ENCODE results near the gene CTDSPL. TPM values are rescaled to one million over a fixed set of nuclear protein-coding genes. Genes with fewer than 3 reads are reported as not detected.

CTDSPL gene
- total and polyA plus RNA-seq, 4 donors, result 8.4 to 17.2 (median 14.2) TPM

GRCh38 chr3:37984051-37984450, 122.4 kb downstream of the CTDSPL start:
- no peaks in the 10 kb centered on the region for H3K27me3 ChIP-seq (ENCODE audit: control insufficient read depth in 4 of 4, insufficient read depth in 4 of 4, low read length in 3 of 4)
- no peaks in the 10 kb centered on the region for H3K9me3 ChIP-seq (ENCODE audit: control insufficient read depth in 4 of 4, low read length in 3 of 4)
- no peak overlapping the region for H3K27ac ChIP-seq (ENCODE audit: low read depth in 1 of 2, low read length in 2 of 2)
- no peak for TF ChIP-seq CTCF (IDR thresholded peaks at IDR 0.05; ENCODE audit: low read depth, low read length, missing input control)
- TF ChIP-seq ZBTB33 (IDR thresholded peaks at IDR 0.05), result no peak
- TF ChIP-seq EGR1 (IDR thresholded peaks at IDR 0.05; ENCODE audit: low read depth in 2 of 2), result no peak
- TF ChIP-seq FOXA2 (IDR thresholded peaks at IDR 0.05), result no peak
- no peak for TF ChIP-seq RXRA (IDR thresholded peaks at IDR 0.05)
- no peak for TF ChIP-seq GABPA (IDR thresholded peaks at IDR 0.05 in 1 of 2, conservative IDR thresholded peaks at IDR 0.05 in 1 of 2)
- no peak for TF ChIP-seq JUND (IDR thresholded peaks at IDR 0.05)
- 81% methylated on average over 7 of the region's 7 CpGs for WGBS
- peaks cover 6 to 26% (median 15%) of the 10 kb centered on the region in 4 donors for H3K4me1 ChIP-seq (ENCODE audit: control insufficient read depth in 4 of 4, insufficient read depth in 4 of 4, low read length in 3 of 4)
- H3K4me3 ChIP-seq (ENCODE audit: low read depth in 1 of 3, low read length in 3 of 3), result no peak overlapping the region
- H3K36me3 ChIP-seq (ENCODE audit: control insufficient read depth in 4 of 4, insufficient read depth in 3 of 4, low read depth in 1 of 4, low read length in 3 of 4), result peaks cover 0 to 11% (median 0%) of the 10 kb centered on the region in 4 donors
- no peak overlapping the region for H3K9ac ChIP-seq (ENCODE audit: low read depth in 1 of 2, low read length in 2 of 2)
- DNase-seq (ENCODE audit: low spot score), result no peak

- no peak overlapping the region for H3K27ac ChIP-seq (ENCODE audit: low read depth in 1 of 2, low read length in 2 of 2)
These were observed 122.9 kb downstream of the CTDSPL start for GRCh38 chr3:37984596-37984995.

More at GRCh38 chr3:37984596-37984995, 122.9 kb downstream of the CTDSPL start:
- DNase-seq (ENCODE audit: low spot score), result no peak
- peaks cover 0 to 11% (median 0%) of the 10 kb centered on the region in 4 donors for H3K36me3 ChIP-seq (ENCODE audit: control insufficient read depth in 4 of 4, insufficient read depth in 3 of 4, low read depth in 1 of 4, low read length in 3 of 4)
- no peaks in the 10 kb centered on the region for H3K9me3 ChIP-seq (ENCODE audit: control insufficient read depth in 4 of 4, low read length in 3 of 4)
- H3K27me3 ChIP-seq (ENCODE audit: control insufficient read depth in 4 of 4, insufficient read depth in 4 of 4, low read length in 3 of 4), result no peaks in the 10 kb centered on the region
- H3K9ac ChIP-seq (ENCODE audit: low read depth in 1 of 2, low read length in 2 of 2), result no peak overlapping the region
- TF ChIP-seq HNF4G (IDR thresholded peaks at IDR 0.05) (no peak), CTCF (IDR thresholded peaks at IDR 0.05; ENCODE audit: low read depth, low read length, missing input control) (no peak)
- H3K4me3 ChIP-seq (ENCODE audit: low read depth in 1 of 3, low read length in 3 of 3), result no peak overlapping the region
- 94% methylated on average over 7 of the region's 7 CpGs for WGBS
- peaks cover 6 to 24% (median 14%) of the 10 kb centered on the region in 4 donors for H3K4me1 ChIP-seq (ENCODE audit: control insufficient read depth in 4 of 4, insufficient read depth in 4 of 4, low read length in 3 of 4)
